ENCODE data around the gene LSS.

DNA sequence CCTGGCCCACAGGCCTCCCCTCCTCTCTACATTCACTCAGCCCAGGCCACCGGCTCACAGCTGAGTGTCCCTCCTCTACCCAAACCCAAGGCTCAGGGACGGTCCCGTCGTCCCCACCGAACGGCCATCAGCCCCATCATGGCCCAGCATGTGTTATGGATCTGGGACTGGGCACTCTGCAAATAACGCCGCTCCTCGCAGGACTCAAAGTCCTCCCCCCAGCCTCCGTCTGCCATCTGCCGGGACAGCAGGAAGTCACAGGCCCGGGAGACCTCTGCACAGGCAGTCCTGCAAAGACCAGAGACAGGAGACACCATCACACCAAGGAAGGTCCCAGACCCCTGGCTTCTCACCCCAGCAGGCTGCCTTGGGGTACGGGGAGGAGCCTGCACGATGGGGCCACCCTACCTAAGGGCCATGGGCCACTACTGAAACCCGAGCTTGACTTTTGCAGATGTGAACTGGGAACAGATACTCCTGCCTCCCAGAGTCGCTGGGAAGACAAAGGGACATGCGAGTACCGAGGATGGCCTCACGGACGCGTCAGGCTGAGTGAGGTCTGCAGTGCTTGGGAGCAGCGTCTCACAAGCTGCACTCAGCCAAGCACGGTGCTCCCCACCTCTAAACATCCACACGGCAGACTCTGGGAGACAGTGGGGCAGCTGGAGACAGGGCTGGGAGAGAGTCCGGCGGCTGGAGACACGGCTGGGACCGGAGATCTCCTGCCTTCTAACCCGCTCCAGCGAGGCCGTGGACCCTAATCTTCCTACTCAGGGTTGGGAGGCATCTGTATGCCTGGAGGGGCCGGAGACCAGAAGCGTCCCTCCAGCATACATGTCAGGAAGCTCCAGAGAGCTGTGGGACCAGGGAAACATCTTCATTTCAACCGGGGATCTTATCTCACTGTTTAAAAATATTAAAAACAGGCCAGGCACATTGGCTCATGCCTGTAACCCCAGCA lies 33.9 kb downstream of the LSS start:
- no peak for TF ChIP-seq POLR2A (IDR thresholded peaks at IDR 0.05)
- TF ChIP-seq, protein P1, sequence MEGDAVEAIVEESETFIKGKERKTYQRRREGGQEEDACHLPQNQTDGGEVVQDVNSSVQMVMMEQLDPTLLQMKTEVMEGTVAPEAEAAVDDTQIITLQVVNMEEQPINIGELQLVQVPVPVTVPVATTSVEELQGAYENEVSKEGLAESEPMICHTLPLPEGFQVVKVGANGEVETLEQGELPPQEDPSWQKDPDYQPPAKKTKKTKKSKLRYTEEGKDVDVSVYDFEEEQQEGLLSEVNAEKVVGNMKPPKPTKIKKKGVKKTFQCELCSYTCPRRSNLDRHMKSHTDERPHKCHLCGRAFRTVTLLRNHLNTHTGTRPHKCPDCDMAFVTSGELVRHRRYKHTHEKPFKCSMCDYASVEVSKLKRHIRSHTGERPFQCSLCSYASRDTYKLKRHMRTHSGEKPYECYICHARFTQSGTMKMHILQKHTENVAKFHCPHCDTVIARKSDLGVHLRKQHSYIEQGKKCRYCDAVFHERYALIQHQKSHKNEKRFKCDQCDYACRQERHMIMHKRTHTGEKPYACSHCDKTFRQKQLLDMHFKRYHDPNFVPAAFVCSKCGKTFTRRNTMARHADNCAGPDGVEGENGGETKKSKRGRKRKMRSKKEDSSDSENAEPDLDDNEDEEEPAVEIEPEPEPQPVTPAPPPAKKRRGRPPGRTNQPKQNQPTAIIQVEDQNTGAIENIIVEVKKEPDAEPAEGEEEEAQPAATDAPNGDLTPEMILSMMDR (IDR thresholded peaks at IDR 0.05): no peak

Measured in Peyer's patch (tissue), 4 donors.